Choroid plexus epithelial cell (primary cell): ENCODE results near the gene GMPPB.

ENCODE experiments used
- DNase-seq: peaks from one replicate; pipeline ENCODE4 v3.0.0-alpha.2; 2010; ENCODE audit warnings: low read depth
- H3K4me3 ChIP-seq: 2 replicates; pipeline ENCODE4 v1.5.1; 2011; ENCODE audit warnings: low read depth, mild to moderate bottlenecking, control low read depth, low read length, moderate library complexity
- TF ChIP-seq, protein P1 (sequence below): conservative IDR thresholded peaks from 2 replicates; pipeline ENCODE4 v1.5.1; 2011; ENCODE audit warnings: low read depth, mild to moderate bottlenecking, control low read depth, inconsistent platforms, low read length, moderate library complexity

Gene GMPPB

GRCh38 chr3:49747792-49748480, 24.2 kb upstream of the GMPPB start:
- DNase-seq: peak; percentile 82
- H3K4me3 ChIP-seq: no peak overlapping the region
- TF ChIP-seq, protein P1, sequence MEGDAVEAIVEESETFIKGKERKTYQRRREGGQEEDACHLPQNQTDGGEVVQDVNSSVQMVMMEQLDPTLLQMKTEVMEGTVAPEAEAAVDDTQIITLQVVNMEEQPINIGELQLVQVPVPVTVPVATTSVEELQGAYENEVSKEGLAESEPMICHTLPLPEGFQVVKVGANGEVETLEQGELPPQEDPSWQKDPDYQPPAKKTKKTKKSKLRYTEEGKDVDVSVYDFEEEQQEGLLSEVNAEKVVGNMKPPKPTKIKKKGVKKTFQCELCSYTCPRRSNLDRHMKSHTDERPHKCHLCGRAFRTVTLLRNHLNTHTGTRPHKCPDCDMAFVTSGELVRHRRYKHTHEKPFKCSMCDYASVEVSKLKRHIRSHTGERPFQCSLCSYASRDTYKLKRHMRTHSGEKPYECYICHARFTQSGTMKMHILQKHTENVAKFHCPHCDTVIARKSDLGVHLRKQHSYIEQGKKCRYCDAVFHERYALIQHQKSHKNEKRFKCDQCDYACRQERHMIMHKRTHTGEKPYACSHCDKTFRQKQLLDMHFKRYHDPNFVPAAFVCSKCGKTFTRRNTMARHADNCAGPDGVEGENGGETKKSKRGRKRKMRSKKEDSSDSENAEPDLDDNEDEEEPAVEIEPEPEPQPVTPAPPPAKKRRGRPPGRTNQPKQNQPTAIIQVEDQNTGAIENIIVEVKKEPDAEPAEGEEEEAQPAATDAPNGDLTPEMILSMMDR: no peak

DNA sequence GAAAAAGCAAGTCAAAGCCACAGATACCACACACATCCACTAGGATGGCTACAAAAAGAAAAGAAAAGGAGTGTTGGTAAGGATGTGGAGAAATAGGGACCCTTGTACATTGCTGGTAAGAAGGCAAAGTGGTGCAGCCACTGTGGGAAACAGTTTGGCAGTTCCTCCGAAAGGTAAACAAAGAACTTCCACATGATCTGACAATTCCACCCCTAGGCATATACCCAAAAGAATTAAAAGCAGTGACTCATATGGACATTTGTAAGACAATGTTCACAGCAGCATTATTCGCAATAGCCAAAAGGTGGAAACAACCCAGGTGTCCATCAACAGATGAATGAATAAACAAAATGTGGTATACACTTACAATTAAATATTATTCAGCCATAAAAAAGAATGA, 22.2 kb upstream of the GMPPB start:
- peak; percentile 52 for DNase-seq
- TF ChIP-seq, protein P1: no peak
- no peak overlapping the region for H3K4me3 ChIP-seq

DNA sequence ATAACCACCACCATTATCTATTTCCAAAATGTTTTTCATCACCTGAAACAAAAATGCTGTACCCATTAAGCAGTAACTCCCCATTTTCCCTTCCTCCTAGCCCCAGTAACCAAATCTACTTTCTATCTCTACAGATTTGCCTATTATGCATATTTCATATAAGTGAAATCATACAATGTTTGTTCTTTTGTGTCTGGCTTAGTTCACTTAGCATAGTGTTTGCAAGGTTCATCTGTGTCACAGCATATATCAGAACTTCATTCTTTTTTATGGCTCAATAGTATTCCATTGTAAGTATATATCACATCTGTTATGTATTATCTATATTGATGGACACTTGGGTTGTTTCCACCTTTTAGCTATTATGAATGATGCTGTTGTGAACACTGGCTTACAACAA, 16.7 kb upstream of the GMPPB start:
- TF ChIP-seq, protein P1: no peak
- DNase-seq: no peak

DNA sequence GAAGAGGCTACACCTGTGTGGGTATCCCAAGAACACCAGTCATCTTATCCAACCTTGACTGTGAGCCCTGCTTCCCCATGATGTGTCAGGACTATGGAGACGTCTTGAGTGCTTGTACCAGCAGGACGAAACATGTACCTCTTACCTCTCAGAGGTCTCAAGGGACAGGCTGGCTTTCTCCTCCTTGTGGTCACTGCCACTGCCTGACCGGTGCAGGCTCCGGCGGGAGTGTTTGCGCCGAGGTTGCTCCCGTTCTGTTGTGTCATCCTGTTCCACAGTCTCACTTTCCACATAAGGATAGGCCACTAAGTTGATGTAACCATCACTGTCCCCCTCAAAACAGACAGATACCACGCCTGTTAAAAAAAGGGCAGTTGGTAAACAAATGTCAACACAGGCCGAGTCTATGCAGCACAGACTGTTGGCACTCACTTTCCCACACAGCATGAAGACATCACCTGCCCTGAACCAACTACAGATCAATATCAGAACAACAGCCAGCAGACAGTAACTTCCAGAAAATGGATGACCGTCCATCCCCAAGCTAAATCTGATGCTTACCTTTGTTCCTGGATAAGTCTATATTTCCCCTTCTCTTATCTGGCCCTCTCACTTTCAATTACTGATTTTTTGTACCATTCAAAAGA, 14.4 kb upstream of the GMPPB start:
- H3K4me3 ChIP-seq: no peak overlapping the region
- DNase-seq: no peak
- TF ChIP-seq, protein P1: no peak

More for the DNA sequence above, 16.7 kb upstream of the GMPPB start:
- no peak overlapping the region for H3K4me3 ChIP-seq

DNA sequence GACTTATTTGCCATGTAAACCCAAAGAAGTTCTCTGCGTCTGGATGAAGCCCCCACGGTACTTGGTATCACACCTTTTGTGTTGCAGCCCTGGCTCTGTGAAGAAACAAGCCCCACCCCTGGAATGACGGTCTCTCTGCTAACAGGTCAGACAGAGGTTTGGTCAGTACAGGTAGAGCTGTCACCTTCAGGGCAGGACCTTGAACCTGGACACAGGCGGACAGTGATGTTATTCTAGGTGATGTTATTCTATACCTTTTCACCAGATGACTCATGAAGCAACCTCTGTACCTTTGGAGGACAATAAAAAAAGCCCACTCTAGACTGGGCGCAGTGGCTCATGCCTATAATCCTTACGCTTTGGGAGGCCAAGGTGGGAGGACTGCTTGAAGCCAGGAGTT, 11.0 kb upstream of the GMPPB start:
- no peak for DNase-seq
- TF ChIP-seq, protein P1: no peak
- no peak overlapping the region for H3K4me3 ChIP-seq

DNA sequence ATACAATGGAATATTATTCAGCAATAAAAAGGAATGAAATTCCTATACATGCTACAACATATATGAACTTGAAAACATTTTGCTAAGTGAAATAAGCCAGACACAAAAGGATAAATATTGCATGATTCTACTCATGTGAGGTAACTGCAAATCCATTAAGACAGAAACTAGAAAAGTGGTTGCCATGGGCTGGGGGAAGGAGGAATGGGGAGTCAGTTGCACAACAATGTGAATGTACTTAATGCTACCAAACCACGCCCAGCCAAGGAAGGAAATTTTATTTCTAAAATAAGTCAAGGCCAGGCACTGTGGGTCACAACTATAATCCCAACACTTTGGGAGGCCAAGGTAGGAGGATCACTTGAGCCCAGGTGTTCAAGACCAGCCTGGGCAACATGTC, 9.8 kb upstream of the GMPPB start:
- no peak for DNase-seq
- H3K4me3 ChIP-seq: no peak overlapping the region
- TF ChIP-seq, protein P1: no peak

- H3K4me3 ChIP-seq: no peak overlapping the region
- TF ChIP-seq, protein P1: no peak
- DNase-seq: no peak
Measured at GRCh38 chr3:49732597-49732996, 8.8 kb upstream of the GMPPB start.
